H1 (cell line): ENCODE measurements around the gene DIPK1A. TPM values are rescaled to one million over a fixed set of nuclear protein-coding genes. Genes with fewer than 3 reads are reported as not detected.

Source experiments
- ASH2L ChIP-seq: fragments of 200-600, 300-600 bp; sonication (generic); IDR thresholded peaks from one replicate; pipeline ENCODE4 v1.7.1; 2017; ENCODE audit warnings: low read length
- BCL11A ChIP-seq, 2 experiments: IDR thresholded peaks; one replicate each; pipeline ENCODE4 v1.6.1; 2011; ENCODE audit warnings: low read depth in 2 of 2, low read length in 2 of 2, mild to moderate bottlenecking in 2 of 2
- CTBP2 ChIP-seq: IDR thresholded peaks from 2 replicates; pipeline ENCODE4 v1.7.0; 2011; ENCODE audit warnings: borderline replicate concordance, mild to moderate bottlenecking, moderate library complexity, mixed read lengths, low read length; ENCODE audit not compliant: insufficient read depth, insufficient read length
- CTCF ChIP-seq, 3 experiments: IDR thresholded peaks; 1 replicate in 2 of 3; 2 replicates in 1 of 3; pipeline versions ENCODE4 v1.5.1 to v1.6.1; 2011; ENCODE audit warnings: low read length in 3 of 3, mild to moderate bottlenecking in 3 of 3, inconsistent platforms in 2 of 3, low read depth in 1 of 3, moderate library complexity in 1 of 3; ENCODE audit not compliant: insufficient read depth in 1 of 3; ENCODE audit errors: control extremely low read depth in 1 of 3
- EGR1 ChIP-seq: IDR thresholded peaks from 2 replicates; pipeline ENCODE4 v1.6.1; 2011; ENCODE audit warnings: low read depth, low read length, borderline replicate concordance
- HDAC6 ChIP-seq: IDR thresholded peaks from one replicate; pipeline ENCODE4 v1.7.1; 2012; ENCODE audit warnings: low read depth, mild to moderate bottlenecking, inconsistent platforms, low read length, moderate library complexity
- JUND ChIP-seq: IDR thresholded peaks from 2 replicates; pipeline ENCODE4 v1.6.1; 2011; ENCODE audit warnings: mild to moderate bottlenecking, improper control_type of control experiment, low read length
- NANOG ChIP-seq: IDR thresholded peaks from 2 replicates; pipeline ENCODE4 v1.6.1; 2011; ENCODE audit warnings: low read length, low read depth, mild to moderate bottlenecking, inconsistent platforms; ENCODE audit not compliant: insufficient read depth, poor library complexity, severe bottlenecking
- RXRA ChIP-seq: IDR thresholded peaks from 2 replicates; pipeline ENCODE4 v1.6.1; 2011; ENCODE audit warnings: low read depth, mild to moderate bottlenecking, low read length, moderate library complexity; ENCODE audit not compliant: insufficient read depth
- polyA plus RNA-seq, 7 experiments: library from polyadenylated mRNA; depleted of rRNA in 3 of 7; stranded (reverse) in 5 of 7; unstranded in 2 of 7; fragments of >200 nt in 5 of 7; fragments of 200-250 nt in 2 of 7; gene quantifications; 1 replicate in 5 of 7; 2 replicates in 1 of 7; 4 replicates in 1 of 7; pipeline versions ENCODE4 v1.2.1 to v1.2.3, GENCODE V29; 2011 to 2013; ENCODE audit warnings: missing spikeins in 2 of 7, mixed read lengths in 2 of 7
- total RNA-seq: library from RNA; stranded (reverse); fragmentation: NEBNext Ultra II Directional; extraction: Animal tissue kit (Norgen Biotek cat#: 25700); gene quantifications from 2 replicates; pipeline ENCODE4 v1.2.1, GENCODE V29; 2021

DIPK1A gene
- total and polyA plus RNA-seq, 2 of the 8 experiments (the other 6 are each of a cell fraction or from before 2014, with no cell fraction given): 2.5 to 5.0 TPM

- TF ChIP-seq BCL11A (IDR thresholded peaks at IDR 0.05; ENCODE audit: low read depth in 2 of 2, low read length in 2 of 2) (no peak), CTBP2 (no peak), CTCF (IDR thresholded peaks at IDR 0.05; ENCODE audit: control extremely low read depth in 1 of 3, insufficient read depth in 1 of 3, low read depth in 1 of 3, low read length in 3 of 3) (no peak), RXRA (no peak), NANOG (no peak), HDAC6 (no peak), JUND (no peak), ASH2L (no peak), EGR1 (no peak)
Measured at GRCh38 chr1:92989936-92990583, 28.8 kb upstream of the DIPK1A start (continued).
